Upper lobe of left lung (tissue), 4 donors: ENCODE data around the gene RIMBP2.

Experiments used
- POLR2A ChIP-seq, 4 donors: fragments of 450-650 bp; IDR thresholded peaks; one replicate each; pipeline ENCODE4 v1.5.1; 2016 to 2017; ENCODE audit warnings: antibody characterized with exemption in 4 of 4, mild to moderate bottlenecking in 2 of 4
- TF ChIP-seq, protein P1 (sequence below), 6 experiments: fragments of 450-650 bp in 4 of 6; fragments of 200-600 bp in 2 of 6; sonication (generic) in 2 of 6; IDR thresholded peaks; one replicate each; pipeline ENCODE4 v1.5.1; 2016 to 2019; ENCODE audit warnings: antibody characterized with exemption in 6 of 6

DNA sequence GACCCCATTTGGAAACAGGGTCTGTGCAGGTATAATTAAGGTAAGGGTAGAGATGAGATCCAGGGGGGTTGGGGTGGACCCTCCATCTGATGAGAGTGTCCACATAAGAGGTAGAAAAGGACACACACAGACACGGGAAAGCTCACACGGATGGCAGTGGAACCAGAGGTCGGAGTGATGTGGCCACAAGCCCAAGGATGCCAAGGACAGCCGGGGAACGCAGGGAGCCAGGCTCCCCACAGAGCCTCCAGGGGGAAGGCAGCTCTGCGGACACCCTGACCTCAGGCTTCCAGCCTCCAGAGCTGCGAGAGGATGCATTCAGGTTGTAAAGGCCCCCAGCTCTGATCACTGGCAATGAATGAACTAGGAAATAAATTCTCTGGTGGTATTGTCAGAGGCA lies 33.0 kb downstream of the RIMBP2 start:
- no peak for TF ChIP-seq POLR2A (IDR thresholded peaks at IDR 0.05)
- TF ChIP-seq, protein P1, sequence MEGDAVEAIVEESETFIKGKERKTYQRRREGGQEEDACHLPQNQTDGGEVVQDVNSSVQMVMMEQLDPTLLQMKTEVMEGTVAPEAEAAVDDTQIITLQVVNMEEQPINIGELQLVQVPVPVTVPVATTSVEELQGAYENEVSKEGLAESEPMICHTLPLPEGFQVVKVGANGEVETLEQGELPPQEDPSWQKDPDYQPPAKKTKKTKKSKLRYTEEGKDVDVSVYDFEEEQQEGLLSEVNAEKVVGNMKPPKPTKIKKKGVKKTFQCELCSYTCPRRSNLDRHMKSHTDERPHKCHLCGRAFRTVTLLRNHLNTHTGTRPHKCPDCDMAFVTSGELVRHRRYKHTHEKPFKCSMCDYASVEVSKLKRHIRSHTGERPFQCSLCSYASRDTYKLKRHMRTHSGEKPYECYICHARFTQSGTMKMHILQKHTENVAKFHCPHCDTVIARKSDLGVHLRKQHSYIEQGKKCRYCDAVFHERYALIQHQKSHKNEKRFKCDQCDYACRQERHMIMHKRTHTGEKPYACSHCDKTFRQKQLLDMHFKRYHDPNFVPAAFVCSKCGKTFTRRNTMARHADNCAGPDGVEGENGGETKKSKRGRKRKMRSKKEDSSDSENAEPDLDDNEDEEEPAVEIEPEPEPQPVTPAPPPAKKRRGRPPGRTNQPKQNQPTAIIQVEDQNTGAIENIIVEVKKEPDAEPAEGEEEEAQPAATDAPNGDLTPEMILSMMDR (IDR thresholded peaks at IDR 0.05): no peak
